ENCODE results near the gene DIDO1. TPM values are rescaled to one million over a fixed set of nuclear protein-coding genes. Genes with fewer than 3 reads are reported as not detected.

The DIDO1 gene
- total and polyA plus RNA-seq, 2 of the 13 experiments (the other 11 are each of a cell fraction or from before 2014, with no cell fraction given): 75.0 to 75.1 TPM

DNA sequence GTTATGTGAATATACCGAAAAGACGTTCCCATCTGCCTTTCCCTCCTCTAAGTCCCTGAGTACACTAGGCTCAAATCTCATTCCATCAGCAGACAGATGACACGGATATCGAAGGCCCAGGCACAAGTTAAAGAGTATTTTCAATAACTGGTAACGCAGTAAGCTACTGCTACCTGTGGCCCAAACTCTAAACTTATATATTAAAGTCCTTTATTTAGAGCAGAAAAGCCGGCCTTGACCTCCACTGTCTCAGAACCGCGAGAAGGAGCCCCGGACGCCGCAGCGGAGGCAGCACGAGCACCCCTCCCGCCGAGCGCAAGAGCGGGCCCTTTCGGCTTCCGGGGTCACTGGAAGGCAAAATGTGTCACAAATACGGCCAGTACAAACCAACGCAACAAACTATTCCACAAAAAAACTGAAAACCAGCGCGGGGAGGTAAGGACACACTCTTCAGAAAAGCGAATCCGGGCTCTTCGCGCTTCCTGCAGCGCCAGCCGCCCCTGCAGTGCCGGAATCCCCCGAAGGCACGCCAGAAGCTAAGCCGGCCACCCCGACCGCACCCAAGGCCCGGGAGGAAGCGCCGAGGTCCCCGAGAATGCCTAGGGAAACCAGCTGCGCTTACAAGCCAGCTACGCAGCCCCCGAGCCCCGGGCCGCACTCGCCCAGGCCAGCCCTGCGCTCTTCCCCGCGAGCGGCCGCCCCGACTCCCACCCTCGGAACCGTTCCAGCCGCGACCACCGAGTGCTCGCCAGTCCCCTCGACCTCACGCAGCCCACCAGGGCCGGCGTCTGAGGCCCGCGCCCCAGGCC, 681 bp downstream of the DIDO1 start (continued):
- TF ChIP-seq SCMH1 (CRISPR knock-in tag; IDR thresholded peaks at IDR 0.05; ENCODE audit: borderline replicate concordance) (no peak), ATM (IDR thresholded peaks at IDR 0.05; ENCODE audit: borderline replicate concordance) (no peak), ZNF121 (CRISPR knock-in tag; IDR thresholded peaks at IDR 0.05) (no peak), STAG1 (CRISPR knock-in tag; IDR thresholded peaks at IDR 0.05) (no peak), GLI4 (CRISPR knock-in tag; IDR thresholded peaks at IDR 0.05; ENCODE audit: borderline replicate concordance) (0 out of 2 replicates have a peak, but pooled peaks have one; percentile 78), ZNF891 (CRISPR knock-in tag; IDR thresholded peaks at IDR 0.05) (no peak), LCORL (IDR thresholded peaks at IDR 0.05) (no peak), LCORL (CRISPR knock-in tag; IDR thresholded peaks at IDR 0.05) (no peak; the same call in none of the 2 replicates), REPIN1 (CRISPR knock-in tag; IDR thresholded peaks at IDR 0.05; ENCODE audit: borderline replicate concordance, low read depth) (no peak; the same call in 1 of the 2 replicates), CENPT (CRISPR knock-in tag; IDR thresholded peaks at IDR 0.05; ENCODE audit: low read depth) (no peak), ZNF83 (CRISPR knock-in tag; IDR thresholded peaks at IDR 0.05; ENCODE audit: borderline replicate concordance) (no peak), EHMT2 (IDR thresholded peaks at IDR 0.05; ENCODE audit: borderline replicate concordance, low read depth, low read length) (no peak), RBFOX2 (IDR thresholded peaks at IDR 0.05; ENCODE audit: low read depth, low read length) (no peak), ZNF614 (CRISPR knock-in tag; IDR thresholded peaks at IDR 0.05; ENCODE audit: borderline replicate concordance) (no peak), MTF1 (CRISPR knock-in tag; IDR thresholded peaks at IDR 0.05) (0 out of 2 replicates have a peak, but pooled peaks have one; percentile 33), PAX8 (CRISPR knock-in tag; IDR thresholded peaks at IDR 0.05; ENCODE audit: borderline replicate concordance) (peak; percentile 94; the same call in 1 of the 2 replicates), ZNF350 (CRISPR knock-in tag; IDR thresholded peaks at IDR 0.05; ENCODE audit: borderline replicate concordance, low read depth) (no peak), ZNF788 (CRISPR knock-in tag; IDR thresholded peaks at IDR 0.05; ENCODE audit: borderline replicate concordance) (no peak), ZNF615 (CRISPR knock-in tag; IDR thresholded peaks at IDR 0.05; ENCODE audit: borderline replicate concordance) (peak; percentile 78; the same call in 1 of the 2 replicates), SMAD1 (CRISPR knock-in tag; IDR thresholded peaks at IDR 0.05; ENCODE audit: borderline replicate concordance, low read depth) (no peak), ZBTB43 (CRISPR knock-in tag; conservative IDR thresholded peaks at IDR 0.05) (no peak), RAD51 (IDR thresholded peaks at IDR 0.05; ENCODE audit: borderline replicate concordance) (no peak)
- TF ChIP-seq, protein P1, sequence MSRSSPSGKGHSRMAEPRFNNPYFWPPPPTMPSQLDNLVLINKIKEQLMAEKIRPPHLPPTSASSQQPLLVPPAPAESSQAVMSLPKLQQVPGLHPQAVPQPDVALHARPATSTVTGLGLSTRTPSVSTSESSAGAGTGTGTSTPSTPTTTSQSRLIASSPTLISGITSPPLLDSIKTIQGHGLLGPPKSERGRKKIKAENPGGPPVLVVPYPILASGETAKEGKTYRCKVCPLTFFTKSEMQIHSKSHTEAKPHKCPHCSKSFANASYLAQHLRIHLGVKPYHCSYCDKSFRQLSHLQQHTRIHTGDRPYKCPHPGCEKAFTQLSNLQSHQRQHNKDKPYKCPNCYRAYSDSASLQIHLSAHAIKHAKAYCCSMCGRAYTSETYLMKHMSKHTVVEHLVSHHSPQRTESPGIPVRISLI (CRISPR knock-in tag; IDR thresholded peaks at IDR 0.05; ENCODE audit: borderline replicate concordance): no peak
- TF ChIP-seq, protein P2, sequence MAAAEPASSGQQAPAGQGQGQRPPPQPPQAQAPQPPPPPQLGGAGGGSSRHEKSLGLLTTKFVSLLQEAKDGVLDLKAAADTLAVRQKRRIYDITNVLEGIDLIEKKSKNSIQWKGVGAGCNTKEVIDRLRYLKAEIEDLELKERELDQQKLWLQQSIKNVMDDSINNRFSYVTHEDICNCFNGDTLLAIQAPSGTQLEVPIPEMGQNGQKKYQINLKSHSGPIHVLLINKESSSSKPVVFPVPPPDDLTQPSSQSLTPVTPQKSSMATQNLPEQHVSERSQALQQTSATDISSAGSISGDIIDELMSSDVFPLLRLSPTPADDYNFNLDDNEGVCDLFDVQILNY (CRISPR knock-in tag; conservative IDR thresholded peaks at IDR 0.05): no peak
- TF ChIP-seq, protein P3, sequence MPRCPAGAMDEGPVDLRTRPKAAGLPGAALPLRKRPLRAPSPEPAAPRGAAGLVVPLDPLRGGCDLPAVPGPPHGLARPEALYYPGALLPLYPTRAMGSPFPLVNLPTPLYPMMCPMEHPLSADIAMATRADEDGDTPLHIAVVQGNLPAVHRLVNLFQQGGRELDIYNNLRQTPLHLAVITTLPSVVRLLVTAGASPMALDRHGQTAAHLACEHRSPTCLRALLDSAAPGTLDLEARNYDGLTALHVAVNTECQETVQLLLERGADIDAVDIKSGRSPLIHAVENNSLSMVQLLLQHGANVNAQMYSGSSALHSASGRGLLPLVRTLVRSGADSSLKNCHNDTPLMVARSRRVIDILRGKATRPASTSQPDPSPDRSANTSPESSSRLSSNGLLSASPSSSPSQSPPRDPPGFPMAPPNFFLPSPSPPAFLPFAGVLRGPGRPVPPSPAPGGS (CRISPR knock-in tag; IDR thresholded peaks at IDR 0.05): no peak

Data from HepG2 (cell line).